Esophagus squamous epithelium (tissue), 4 donors: Measurements from ENCODE around the gene PCDHA1.

ENCODE experiments used
- CTCF ChIP-seq, 6 experiments: fragments of 450-650 bp in 4 of 6; fragments of 200-600 bp in 2 of 6; sonication (generic) in 2 of 6; IDR thresholded peaks; one replicate each; pipeline ENCODE4 v1.5.1; 2016 to 2019; ENCODE audit warnings: antibody characterized with exemption in 6 of 6, mild to moderate bottlenecking in 4 of 6, moderate library complexity in 4 of 6
- POLR2A ChIP-seq, 4 donors: fragments of 450-650 bp; IDR thresholded peaks; one replicate each; pipeline ENCODE4 v1.6.1; 2017; ENCODE audit warnings: antibody characterized with exemption in 4 of 4, mild to moderate bottlenecking in 4 of 4, moderate library complexity in 3 of 4

GRCh38 chr5:140875085-140876065, 89.4 kb downstream of the PCDHA1 start, which contains the start of gene PCDHA12:
- TF ChIP-seq CTCF (IDR thresholded peaks at IDR 0.05) = no peak
- no peak for TF ChIP-seq POLR2A (IDR thresholded peaks at IDR 0.05)
